K562 (cell line): ENCODE results near the gene MPIG6B. TPM values are rescaled to one million over a fixed set of nuclear protein-coding genes. Genes with fewer than 3 reads are reported as not detected.
A peak's percentile ranks its signal among the peaks of the same experiment; 100 is the strongest.

Source experiments
- ATF4 ChIP-seq: fragments of 450-650 bp; formaldehyde crosslinking; IDR thresholded peaks from 2 replicates; pipeline ENCODE4 v1.4.0; 2022; ENCODE audit warnings: mild to moderate bottlenecking, moderate library complexity
- CTBP1 ChIP-seq: fragments of 450-650 bp; IDR thresholded peaks from 2 replicates; pipeline ENCODE4 v1.6.1; 2016; ENCODE audit warnings: borderline replicate concordance
- CXXC5 ChIP-seq: fragments of 250-450 bp; sonication (Bioruptor Pico); IDR thresholded peaks from 2 replicates; pipeline ENCODE4 v1.8.0; 2022; ENCODE audit warnings: inconsistent platforms, mild to moderate bottlenecking, moderate library complexity
- DMBX1 ChIP-seq: fragments of 250-450 bp; sonication (Bioruptor Pico); IDR thresholded peaks from 2 replicates; pipeline ENCODE4 v1.8.0; 2022; ENCODE audit warnings: inconsistent platforms, mild to moderate bottlenecking, moderate library complexity, borderline replicate concordance
- FOXM1 ChIP-seq, 2 experiments: fragments of 450-650 bp in 1 of 2; sonication (generic) in 1 of 2; formaldehyde crosslinking in 1 of 2; IDR thresholded peaks; 2 replicates each; pipeline versions ENCODE4 v1.6.1 to v1.9.0; 2017 to 2022; ENCODE audit warnings: low read depth in 2 of 2, mild to moderate bottlenecking in 2 of 2, missing genetic modification reagents in 1 of 2, moderate library complexity in 1 of 2
- HCFC1 ChIP-seq: IDR thresholded peaks from 2 replicates; pipeline ENCODE4 v1.6.1; 2012; ENCODE audit warnings: low read depth, low read length, improper control_type of control experiment
- ID3 ChIP-seq, 2 experiments: fragments of 250-450 bp in 1 of 2; fragments of 450-650 bp in 1 of 2; sonication (Bioruptor Pico) in 1 of 2; IDR thresholded peaks; 2 replicates each; pipeline versions ENCODE4 v1.6.1 to v1.8.0; 2016 to 2021; ENCODE audit warnings: mild to moderate bottlenecking in 2 of 2, moderate library complexity in 2 of 2, missing compliant biosample characterization in 1 of 2, missing genetic modification characterization in 1 of 2
- OTX1 ChIP-seq: fragments of 450-650 bp; formaldehyde crosslinking; IDR thresholded peaks from 2 replicates; pipeline ENCODE4 v1.4.0; 2022; ENCODE audit warnings: mild to moderate bottlenecking
- PRPF4 ChIP-seq: fragments of 200-400 bp; formaldehyde crosslinking; IDR thresholded peaks from one replicate; pipeline ENCODE4 v1.6.1; 2017; ENCODE audit warnings: low read length, low read depth, mild to moderate bottlenecking; ENCODE audit not compliant: insufficient read depth, poor library complexity, severe bottlenecking
- RBM22 ChIP-seq: fragments of 200-400 bp; formaldehyde crosslinking; IDR thresholded peaks from 2 replicates; pipeline ENCODE4 v1.6.1; 2018; ENCODE audit warnings: low read length, low read depth; ENCODE audit not compliant: poor library complexity, severe bottlenecking
- SAP30 ChIP-seq: fragments of 200-600 bp; sonication (generic); IDR thresholded peaks from 2 replicates; pipeline ENCODE4 v1.6.1; 2012; ENCODE audit warnings: borderline replicate concordance, low read depth, mild to moderate bottlenecking, moderate library complexity, low read length, control low read depth, inconsistent platforms; ENCODE audit not compliant: insufficient read depth, poor library complexity, severe bottlenecking
- SMARCA5 ChIP-seq: fragments of 450-650 bp; IDR thresholded peaks from 2 replicates; pipeline ENCODE4 v1.6.1; 2016
- SMARCC2 ChIP-seq: fragments of 450-650 bp; IDR thresholded peaks from 2 replicates; pipeline ENCODE4 v1.6.1; 2017; ENCODE audit warnings: antibody characterized with exemption, moderate library complexity, mild to moderate bottlenecking, low read depth
- SUPT5H ChIP-seq: fragments of 450-650 bp; IDR thresholded peaks from 2 replicates; pipeline ENCODE4 v1.6.1; 2016
- U2AF1 ChIP-seq: fragments of 200-400 bp; formaldehyde crosslinking; optimal IDR thresholded peaks from 2 replicates; pipeline ENCODE3; 2017; ENCODE audit warnings: mild to moderate bottlenecking, low read depth, low read length, moderate library complexity
- YY1 ChIP-seq, 3 experiments: IDR thresholded peaks; 2 replicates each; pipeline ENCODE4 v1.6.1; 2011; ENCODE audit warnings: low read length in 2 of 3, mild to moderate bottlenecking in 2 of 3, moderate library complexity in 2 of 3, borderline replicate concordance in 1 of 3, control low read depth in 1 of 3, low read depth in 1 of 3; ENCODE audit not compliant: insufficient read depth in 3 of 3, insufficient replicate concordance in 2 of 3, control insufficient read depth in 1 of 3, insufficient read length in 1 of 3; ENCODE audit errors: extremely low read depth in 1 of 3
- ZBTB12 ChIP-seq: fragments of 250-450 bp; sonication (Bioruptor Pico); IDR thresholded peaks from 2 replicates; pipeline ENCODE4 v1.4.0; 2020
- ZBTB5 ChIP-seq: fragments of 450-650 bp; IDR thresholded peaks from 2 replicates; pipeline ENCODE4 v1.6.1; 2017; ENCODE audit warnings: antibody characterized with exemption
- ZFP36 ChIP-seq: fragments of 150-350 bp; IDR thresholded peaks from 2 replicates; pipeline ENCODE4 v1.6.1; 2018; ENCODE audit warnings: low read length, low read depth; ENCODE audit not compliant: partially characterized antibody
- ZNF239 ChIP-seq: fragments of 250-450 bp; sonication (Bioruptor Pico); IDR thresholded peaks from 2 replicates; pipeline ENCODE4 v1.4.0; 2020; ENCODE audit warnings: mild to moderate bottlenecking
- polyA plus RNA-seq, 8 experiments: library from polyadenylated mRNA; depleted of rRNA in 4 of 8; stranded (reverse) in 5 of 8; unstranded in 3 of 8; fragments of >200 nt; fragmentation: Nextera tagmentation in 2 of 8; fragmentation: Illumina TruSeq in 1 of 8; extraction: Ambion mirVana in 2 of 8; extraction: Trizol in 1 of 8; gene quantifications; 2 replicates each; pipeline versions ENCODE4 v1.2.1 to v1.2.3, GENCODE V29; 2011 to 2014; ENCODE audit warnings: inconsistent platforms in 1 of 8, missing spikeins in 1 of 8
- total RNA-seq, 7 experiments: library from RNA; depleted of rRNA in 6 of 7; stranded (reverse); fragments of >200 nt in 6 of 7; fragmentation: Illumina TruSeq in 2 of 7; extraction: Trizol in 2 of 7; gene quantifications; 2 replicates each; pipeline versions ENCODE4 v1.2.1 to v1.2.3, GENCODE V29; 2011 to 2021; ENCODE audit warnings: low replicate concordance in 1 of 7

Gene MPIG6B
- total and polyA plus RNA-seq, 9 of the 15 experiments (the other 6 are each of a cell fraction or from before 2014, with no cell fraction given), result 0.11 to 1.2 (median 0.28) TPM; not detected in 1

GRCh38 chr6:31727034-31727716 lies 4.0 kb downstream of the MPIG6B start (continued):
- TF ChIP-seq PRPF4 (no peak), SUPT5H (no peak), CXXC5 (CRISPR knock-in tag) (peak; percentile 46), CTBP1 (peak; percentile 63; the same call in 1 of the 2 replicates), HCFC1 (peak; percentile 23; the same call in 1 of the 2 replicates), YY1 (IDR thresholded peaks at IDR 0.05; ENCODE audit: borderline replicate concordance in 1 of 3, control insufficient read depth in 1 of 3, extremely low read depth in 1 of 3, insufficient read depth in 3 of 3, insufficient read length in 1 of 3, insufficient replicate concordance in 2 of 3, low read depth in 1 of 3, low read length in 2 of 3) (peak in 1 of 3 experiments; percentile 48), U2AF1 (no peak), ZFP36 (peak; percentile 2), FOXM1 (IDR thresholded peaks at IDR 0.05; ENCODE audit: low read depth) (no peak), FOXM1 (CRISPR knock-in tag; IDR thresholded peaks at IDR 0.05; ENCODE audit: low read depth) (0 out of 2 replicates have a peak, but pooled peaks have one; percentile 40), ZBTB12 (CRISPR knock-in tag) (peak; percentile 54; the same call in 1 of the 2 replicates), SAP30 (peak; percentile 48), ID3 (CRISPR knock-in tag; IDR thresholded peaks at IDR 0.05) (no peak), ID3 (tag; IDR thresholded peaks at IDR 0.05) (peak; percentile 51; the same call in 1 of the 2 replicates), DMBX1 (CRISPR knock-in tag) (0 out of 2 replicates have a peak, but pooled peaks have one; percentile 54), OTX1 (CRISPR knock-in tag) (peak; percentile 9; the same call in 1 of the 2 replicates), SMARCA5 (peak; percentile 52; the same call in 1 of the 2 replicates), ZNF239 (CRISPR knock-in tag) (peak; percentile 2; the same call in 1 of the 2 replicates), SMARCC2 (peak; percentile 23; the same call in 1 of the 2 replicates), ZBTB5 (peak; percentile 40; the same call in 1 of the 2 replicates), ATF4 (CRISPR knock-in tag) (peak; percentile 30; the same call in 1 of the 2 replicates), RBM22 (no peak)
